CD4-positive, alpha-beta T cell (primary cell): ENCODE results near the gene OR8B4. TPM values are rescaled to one million over a fixed set of nuclear protein-coding genes. Genes with fewer than 3 reads are reported as not detected.
"Not testable (repeated sequence)": the region's sequence is repeated elsewhere in the genome, so short reads cannot be mapped to it uniquely, and the experiment has no call there.

Source experiments
- ATAC-seq: fragments of 200-7000 bp; cut with Tn5 transposase; one replicate; pipeline ENCODE4 v1.10.0; 2022; ENCODE audit warnings: mild to moderate bottlenecking; ENCODE audit not compliant: poor library complexity
- CTCF ChIA-PET: fragments of 350-600 bp; sonication (Branson Sonifier 250); formaldehyde crosslinking; loops from one replicate; lab custom pipeline; 2021; ENCODE audit warnings: antibody characterized with exemption, inconsistent platforms; lab: Charles Lee
- POLR2A ChIA-PET: fragments of 350-600 bp; sonication (Branson Sonifier 250); formaldehyde crosslinking; loops from one replicate; lab custom pipeline; 2021; ENCODE audit warnings: antibody characterized with exemption, inconsistent platforms; lab: Charles Lee
- DNase-seq, 14 experiments: peaks; one replicate each; pipeline ENCODE4 v3.0.0-alpha.2; 2013 to 2020; ENCODE audit warnings: mixed read lengths in 2 of 14
- H3K27ac ChIP-seq, 2 donors: one replicate each; pipeline versions ENCODE4 v1.5.1 to v1.7.0; 2013; ENCODE audit warnings: low read length in 2 of 2, low read depth in 1 of 2, mild to moderate bottlenecking in 1 of 2
- H3K27me3 ChIP-seq, 2 experiments: 1 replicate in 1 of 2; 2 replicates in 1 of 2; pipeline versions ENCODE4 v1.6.1 to v1.7.0; 2013; ENCODE audit warnings: low read length in 2 of 2, control low read depth in 1 of 2, mild to moderate bottlenecking in 1 of 2, moderate library complexity in 1 of 2; ENCODE audit not compliant: insufficient read depth in 2 of 2, control insufficient read depth in 1 of 2
- H3K36me3 ChIP-seq: one replicate; pipeline ENCODE4 v1.6.1; 2013; ENCODE audit warnings: low read length, control low read depth; ENCODE audit not compliant: insufficient read depth
- H3K4me1 ChIP-seq: one replicate; pipeline ENCODE4 v1.6.1; 2013; ENCODE audit warnings: low read length, control low read depth; ENCODE audit not compliant: insufficient read depth
- H3K4me3 ChIP-seq: one replicate; pipeline ENCODE4 v1.5.1; 2013; ENCODE audit warnings: mild to moderate bottlenecking, low read length, moderate library complexity
- H3K9me3 ChIP-seq, 2 experiments: 1 replicate in 1 of 2; 2 replicates in 1 of 2; pipeline versions ENCODE4 v1.6.1 to v1.7.0; 2013; ENCODE audit warnings: low read length in 2 of 2, mild to moderate bottlenecking in 2 of 2, control low read depth in 1 of 2, moderate library complexity in 1 of 2; ENCODE audit not compliant: control insufficient read depth in 1 of 2, insufficient read depth in 1 of 2
- H3K27ac Mint-ChIP-seq: one replicate; pipeline ENCODE4 v1.8.0; 2020; ENCODE audit warnings: mixed read lengths
- H3K27me3 Mint-ChIP-seq: one replicate; pipeline ENCODE4 v1.8.0; 2021; ENCODE audit warnings: mixed read lengths
- H3K36me3 Mint-ChIP-seq: one replicate; pipeline ENCODE4 v1.8.0; 2021; ENCODE audit warnings: low read depth, mixed read lengths
- H3K4me1 Mint-ChIP-seq: one replicate; pipeline ENCODE4 v1.8.0; 2021; ENCODE audit warnings: low read depth, mixed read lengths
- H3K4me3 Mint-ChIP-seq: one replicate; pipeline ENCODE4 v1.8.0; 2020; ENCODE audit warnings: mild to moderate bottlenecking, mixed read lengths
- H3K9me3 Mint-ChIP-seq: one replicate; pipeline ENCODE4 v1.8.0; 2020; ENCODE audit warnings: mixed read lengths
- CTCF ChIP-seq: fragments of 200-600 bp; IDR thresholded peaks from one replicate; pipeline ENCODE4 v1.8.0; 2022; ENCODE audit warnings: antibody characterized with exemption, mild to moderate bottlenecking
- intact Hi-C, 2 experiments: fragments of 100-400 bp; cut with DNase I in 1 of 2; cut with micrococcal nuclease in 1 of 2; formaldehyde crosslinking; loops; one replicate each; pipeline versions ENCODE4 v1.15.1 to v1.9.0; 2023 to 2025; cut with DNase I, micrococcal nuclease
- total RNA-seq, 174 experiments: library from RNA in 2 of 174; stranded (reverse) in 2 of 174; gene quantifications; one replicate each; pipeline ENCODE4 v1.2.3 and lab custom pipeline; 2021 to 2026

The OR8B4 gene
- total RNA-seq, 2 experiments from 2014 or later, result not detected

GRCh38 chr11:124398924-124399323 is 25.7 kb downstream of the OR8B4 start, which contains the start of gene OR8B3:
Gene OR8B3 (minus strand): TSS chr11:124399024. CDS start chr11:124397351, 1,673 bp downstream.
- POLR2A ChIA-PET, result no interaction called here
- Histone ChIP-seq H3K27ac (no peak within 1 kb of the TSS), H3K4me3 (no peak within 1 kb of the TSS), H3K4me1 (no peaks in the 10 kb centered on the region), H3K36me3 (no peaks in the 10 kb centered on the region), H3K9me3 (no peaks in the 10 kb centered on the region), H3K27me3 (no peaks in the 10 kb centered on the region)
- CTCF ChIA-PET, result no interaction called here
- no peak for ATAC-seq
- Mint-ChIP-seq H3K4me1 (no peaks in the 10 kb centered on the region), H3K36me3 (no peaks in the 10 kb centered on the region), H3K9me3 (no peaks in the 10 kb centered on the region), H3K27ac (no peak within 1 kb of the TSS), H3K27me3 (no peaks in the 10 kb centered on the region), H3K4me3 (no peak within 1 kb of the TSS)
- DNase-seq, result no peak
- intact Hi-C loops, result no loop called here
- no peak for TF ChIP-seq CTCF

GRCh38 chr11:124396847-124397246 is 27.8 kb downstream of the OR8B4 start:
- H3K36me3 Mint-ChIP-seq, H3K4me1 ChIP-seq, intact Hi-C loops, H3K4me1 Mint-ChIP-seq, H3K4me3 Mint-ChIP-seq, H3K9me3 Mint-ChIP-seq, H3K4me3 ChIP-seq, H3K27me3 Mint-ChIP-seq, ATAC-seq, POLR2A ChIA-PET, H3K36me3 ChIP-seq, H3K27ac ChIP-seq, CTCF ChIA-PET, H3K27me3 ChIP-seq, DNase-seq, H3K9me3 ChIP-seq, H3K27ac Mint-ChIP-seq: not testable (repeated sequence)

GRCh38 chr11:124394408-124394807 is 30.3 kb downstream of the OR8B4 start:
- H3K27me3 ChIP-seq, result no peaks in the 10 kb centered on the region
- ATAC-seq (no peak), DNase-seq (no peak)
- no peaks in the 10 kb centered on the region for H3K36me3 ChIP-seq
- Mint-ChIP-seq H3K9me3 (no peaks in the 10 kb centered on the region), H3K27me3 (peaks cover 13% of the 10 kb centered on the region), H3K36me3 (no peaks in the 10 kb centered on the region), H3K27ac (no peak overlapping the region), H3K4me1 (no peaks in the 10 kb centered on the region), H3K4me3 (no peak overlapping the region)
- ChIA-PET CTCF (no interaction called here), POLR2A (no interaction called here)
- no peak for TF ChIP-seq CTCF
- H3K4me3 ChIP-seq, result no peak overlapping the region
- no peaks in the 10 kb centered on the region for H3K9me3 ChIP-seq
- no peak overlapping the region for H3K27ac ChIP-seq
- intact Hi-C loops, result no loop called here
- H3K4me1 ChIP-seq, result no peaks in the 10 kb centered on the region

GRCh38 chr11:124384399-124384798 is 40.3 kb downstream of the OR8B4 start, which contains the start of gene OR8B2:
Gene OR8B2 (minus strand): TSS chr11:124384499. CDS start chr11:124383343, 1,156 bp downstream.
- CTCF ChIA-PET, result no interaction called here
- Mint-ChIP-seq H3K27ac (no peak within 1 kb of the TSS), H3K9me3 (no peaks in the 10 kb centered on the region), H3K36me3 (no peaks in the 10 kb centered on the region), H3K27me3 (peaks cover 4% of the 10 kb centered on the region), H3K4me3 (no peak within 1 kb of the TSS), H3K4me1 (no peaks in the 10 kb centered on the region)
- DNase-seq (no peak), ATAC-seq (no peak)
- Histone ChIP-seq H3K27ac (no peak within 1 kb of the TSS), H3K27me3 (no peaks in the 10 kb centered on the region), H3K36me3 (no peaks in the 10 kb centered on the region), H3K4me1 (no peaks in the 10 kb centered on the region), H3K9me3 (no peaks in the 10 kb centered on the region), H3K4me3 (no peak within 1 kb of the TSS)
- TF ChIP-seq CTCF, result no peak
- intact Hi-C loops, result no loop called here
- POLR2A ChIA-PET, result no interaction called here

- H3K27me3 ChIP-seq, H3K36me3 Mint-ChIP-seq, H3K27me3 Mint-ChIP-seq, H3K9me3 ChIP-seq, H3K27ac Mint-ChIP-seq, POLR2A ChIA-PET, H3K4me3 ChIP-seq, H3K9me3 Mint-ChIP-seq, DNase-seq, H3K36me3 ChIP-seq, H3K27ac ChIP-seq, H3K4me3 Mint-ChIP-seq, H3K4me1 Mint-ChIP-seq, CTCF ChIA-PET, intact Hi-C loops, ATAC-seq, H3K4me1 ChIP-seq: not testable (repeated sequence)
Measured at GRCh38 chr11:124382857-124383256, 41.8 kb downstream of the OR8B4 start.
